GM10266 (cell line): ENCODE data around the gene CRACR2A.

Experiments
- DNase-seq: peaks from one replicate; pipeline ENCODE4 v3.0.0; 2012; ENCODE audit errors: extremely low spot score
- TF ChIP-seq, protein P1 (sequence below): IDR thresholded peaks from 2 replicates; pipeline ENCODE4 v1.5.1; 2012; ENCODE audit warnings: mild to moderate bottlenecking, low read depth; ENCODE audit not compliant: control insufficient read depth, insufficient read depth; ENCODE audit errors: missing control alignments

The CRACR2A gene

DNA sequence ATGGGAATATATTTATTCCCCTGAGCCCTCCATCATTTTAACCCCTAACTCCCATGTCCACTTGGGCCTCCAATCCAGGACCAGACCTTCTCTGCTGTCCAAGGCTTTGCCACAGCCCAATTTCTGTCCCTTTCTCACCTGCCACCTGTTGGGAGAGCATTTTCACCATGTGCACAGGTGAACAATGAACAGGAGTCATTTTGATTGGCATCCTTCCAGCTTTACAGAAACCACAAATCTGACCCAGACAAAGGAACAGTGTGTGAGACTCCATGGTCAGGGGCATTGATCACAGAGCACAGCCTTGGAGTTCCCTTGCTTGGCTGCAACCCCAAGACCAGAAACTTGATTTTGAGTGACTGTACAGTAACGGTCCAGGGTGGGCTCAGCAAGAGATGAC, 91.9 kb downstream of the CRACR2A start:
- TF ChIP-seq, protein P1, sequence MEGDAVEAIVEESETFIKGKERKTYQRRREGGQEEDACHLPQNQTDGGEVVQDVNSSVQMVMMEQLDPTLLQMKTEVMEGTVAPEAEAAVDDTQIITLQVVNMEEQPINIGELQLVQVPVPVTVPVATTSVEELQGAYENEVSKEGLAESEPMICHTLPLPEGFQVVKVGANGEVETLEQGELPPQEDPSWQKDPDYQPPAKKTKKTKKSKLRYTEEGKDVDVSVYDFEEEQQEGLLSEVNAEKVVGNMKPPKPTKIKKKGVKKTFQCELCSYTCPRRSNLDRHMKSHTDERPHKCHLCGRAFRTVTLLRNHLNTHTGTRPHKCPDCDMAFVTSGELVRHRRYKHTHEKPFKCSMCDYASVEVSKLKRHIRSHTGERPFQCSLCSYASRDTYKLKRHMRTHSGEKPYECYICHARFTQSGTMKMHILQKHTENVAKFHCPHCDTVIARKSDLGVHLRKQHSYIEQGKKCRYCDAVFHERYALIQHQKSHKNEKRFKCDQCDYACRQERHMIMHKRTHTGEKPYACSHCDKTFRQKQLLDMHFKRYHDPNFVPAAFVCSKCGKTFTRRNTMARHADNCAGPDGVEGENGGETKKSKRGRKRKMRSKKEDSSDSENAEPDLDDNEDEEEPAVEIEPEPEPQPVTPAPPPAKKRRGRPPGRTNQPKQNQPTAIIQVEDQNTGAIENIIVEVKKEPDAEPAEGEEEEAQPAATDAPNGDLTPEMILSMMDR = no peak
- DNase-seq = no peak

GRCh38 chr12:3658327-3659163, 94.4 kb downstream of the CRACR2A start:
- peak; percentile 49 for DNase-seq
- TF ChIP-seq, protein P1 = peak; percentile 44

GRCh38 chr12:3656946-3657622, 95.8 kb downstream of the CRACR2A start:
- TF ChIP-seq, protein P1 = no peak

GRCh38 chr12:3655328-3655900, 97.5 kb downstream of the CRACR2A start:
- peak; percentile 35 for DNase-seq

More at GRCh38 chr12:3656946-3657622, 95.8 kb downstream of the CRACR2A start:
- no peak for DNase-seq

GRCh38 chr12:3651585-3652424, 101.1 kb downstream of the CRACR2A start:
- no peak for DNase-seq
- TF ChIP-seq, protein P1 = no peak

More at GRCh38 chr12:3655328-3655900, 97.5 kb downstream of the CRACR2A start:
- TF ChIP-seq, protein P1 = peak; percentile 39

DNA sequence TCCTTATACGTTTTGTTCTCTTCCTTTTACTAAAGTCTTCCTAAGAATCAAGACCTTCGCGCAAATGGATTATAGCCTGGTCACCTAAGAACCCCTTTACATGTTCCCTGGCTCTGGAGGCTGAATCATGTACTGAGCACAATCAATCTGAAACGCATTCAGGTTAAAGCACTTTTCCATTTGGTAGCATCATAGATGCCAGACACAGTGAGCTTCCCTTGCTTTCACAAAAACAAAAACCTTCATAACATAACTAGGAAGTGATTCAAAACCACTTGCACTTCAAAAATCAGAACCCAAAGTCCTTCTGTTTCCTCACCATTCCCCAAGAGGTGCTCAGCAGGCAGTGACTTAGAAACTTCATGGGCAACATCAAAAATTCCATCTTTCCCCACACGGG, 105.4 kb downstream of the CRACR2A start:
- TF ChIP-seq, protein P1 = no peak
- DNase-seq = no peak
